Medulla oblongata (tissue), 1 donor: ENCODE measurements around the gene GREB1.

Experiments
- DNase-seq: peaks from one replicate; pipeline ENCODE4 v3.0.0-alpha.2; 2015; ENCODE audit errors: extremely low spot score

The GREB1 gene

GRCh38 chr2:11611251-11611650 is 77.4 kb downstream of the GREB1 start:
- DNase-seq = no peak

- no peak for DNase-seq
These were observed 78.8 kb downstream of the GREB1 start for GRCh38 chr2:11612553-11613215.

- DNase-seq = no peak
These were observed 79.5 kb downstream of the GREB1 start for GRCh38 chr2:11613297-11613696.

- no peak for DNase-seq
These were observed 81.4 kb downstream of the GREB1 start for GRCh38 chr2:11615209-11615608.

GRCh38 chr2:11616097-11616687 is 82.3 kb downstream of the GREB1 start:
- DNase-seq = no peak

GRCh38 chr2:11616851-11617415 is 83.1 kb downstream of the GREB1 start:
- DNase-seq = no peak

- DNase-seq = no peak
These were observed 83.7 kb downstream of the GREB1 start for GRCh38 chr2:11617527-11617926.

- DNase-seq = no peak
These were observed 84.3 kb downstream of the GREB1 start for GRCh38 chr2:11617984-11618707.

GRCh38 chr2:11618708-11619062 is 84.8 kb downstream of the GREB1 start:
- no peak for DNase-seq

GRCh38 chr2:11621410-11621809 is 87.6 kb downstream of the GREB1 start:
- peak; percentile 45 for DNase-seq

GRCh38 chr2:11622611-11623010 is 88.8 kb downstream of the GREB1 start:
- no peak for DNase-seq

- DNase-seq = no peak
These were observed 91.0 kb downstream of the GREB1 start for GRCh38 chr2:11624893-11625292.

- DNase-seq = no peak
These were observed 91.8 kb downstream of the GREB1 start for GRCh38 chr2:11625671-11626070.

GRCh38 chr2:11628675-11629074 is 94.8 kb downstream of the GREB1 start:
- no peak for DNase-seq

GRCh38 chr2:11629215-11629614 is 95.4 kb downstream of the GREB1 start:
- no peak for DNase-seq

- no peak for DNase-seq
These were observed 96.0 kb downstream of the GREB1 start for GRCh38 chr2:11629851-11630250.

GRCh38 chr2:11630855-11631254 is 97.0 kb downstream of the GREB1 start:
- DNase-seq = no peak

- no peak for DNase-seq
These were observed 97.6 kb downstream of the GREB1 start for GRCh38 chr2:11631462-11631861.

- no peak for DNase-seq
These were observed 100.2 kb downstream of the GREB1 start for GRCh38 chr2:11633923-11634478.

- no peak for DNase-seq
These were observed 100.7 kb downstream of the GREB1 start for GRCh38 chr2:11634584-11634983.

- no peak for DNase-seq
These were observed 101.3 kb downstream of the GREB1 start for GRCh38 chr2:11635141-11635540.

- no peak for DNase-seq
These were observed 102.9 kb downstream of the GREB1 start for GRCh38 chr2:11636593-11637295.
